SU-DHL-6 (cell line): Measurements from ENCODE around the gene TOX2.

ENCODE experiments used
- H2AFZ ChIP-seq: fragments of 200-600 bp; sonication (generic); 2 replicates; pipeline ENCODE4 v1.6.1; 2014; ENCODE audit warnings: low read depth, mild to moderate bottlenecking, moderate library complexity, mixed read lengths, antibody characterized with exemption, low read length; ENCODE audit not compliant: severe bottlenecking
- H3F3A ChIP-seq: fragments of 200-600 bp; shearing (Covaris generic); 2 replicates; pipeline ENCODE4 v1.6.0; 2016; ENCODE audit warnings: antibody characterized with exemption, mild to moderate bottlenecking; ENCODE audit not compliant: insufficient read depth
- H3K27ac ChIP-seq: fragments of 200-600 bp; sonication (generic); 2 replicates; pipeline ENCODE4 v1.5.1; 2016; ENCODE audit warnings: low read depth, mild to moderate bottlenecking, low read length, moderate library complexity, mixed read lengths
- H3K27me3 ChIP-seq: fragments of 200-600 bp; sonication (generic), shearing (Covaris generic); 2 replicates; pipeline ENCODE4 v1.6.0; 2014; ENCODE audit warnings: mild to moderate bottlenecking, low read length
- H3K36me3 ChIP-seq: fragments of 200-600 bp; sonication (generic); 2 replicates; pipeline ENCODE4 v1.6.1; 2014; ENCODE audit warnings: mild to moderate bottlenecking, low read length, mixed read lengths
- H3K4me2 ChIP-seq: fragments of 300-600, 200-600 bp; shearing (Covaris generic), sonication (generic); 2 replicates; pipeline ENCODE4 v1.6.0; 2014; ENCODE audit warnings: low read length, low read depth, mild to moderate bottlenecking; ENCODE audit not compliant: poor library complexity, severe bottlenecking
- H3K4me3 ChIP-seq: fragments of 200-600 bp; sonication (generic); 2 replicates; pipeline ENCODE4 v1.5.1; 2014; ENCODE audit warnings: antibody characterized with exemption, low read length, mild to moderate bottlenecking, mixed read lengths; ENCODE audit not compliant: insufficient read depth, poor library complexity, severe bottlenecking
- H3K79me2 ChIP-seq: fragments of 200-600 bp; sonication (generic); 2 replicates; pipeline ENCODE4 v1.6.1; 2014; ENCODE audit warnings: mild to moderate bottlenecking, low read length, moderate library complexity; ENCODE audit not compliant: insufficient read depth
- H3K9ac ChIP-seq: fragments of 200-600 bp; sonication (generic); 2 replicates; pipeline ENCODE4 v1.7.0; 2014; ENCODE audit warnings: mild to moderate bottlenecking, low read length
- H3K9me2 ChIP-seq: fragments of 200-600 bp; sonication (generic); replicated peaks from 2 replicates; pipeline ENCODE4 v1.6.1; 2014; ENCODE audit warnings: low read length; ENCODE audit not compliant: insufficient read depth
- H3K9me3 ChIP-seq: fragments of 200-600 bp; sonication (generic); 2 replicates; pipeline ENCODE4 v1.6.1; 2014; ENCODE audit warnings: low read length, mixed read lengths; ENCODE audit not compliant: insufficient read depth
- H4K20me1 ChIP-seq: fragments of 200-600 bp; sonication (generic); 2 replicates; pipeline ENCODE4 v1.6.1; 2014; ENCODE audit warnings: low read depth, mild to moderate bottlenecking, antibody characterized with exemption, low read length, moderate library complexity, mixed read lengths
- CTCF ChIP-seq: fragments of 200-600 bp; sonication (generic); IDR thresholded peaks from one replicate; pipeline ENCODE4 v1.5.1; 2017; ENCODE audit warnings: antibody characterized with exemption, mild to moderate bottlenecking, low read length, moderate library complexity; ENCODE audit not compliant: insufficient read depth, poor library complexity, severe bottlenecking
- EZH2phosphoT487 ChIP-seq: fragments of 200-600 bp; sonication (generic), shearing (Covaris generic); conservative IDR thresholded peaks from 2 replicates; pipeline ENCODE4 v1.6.1; 2018; ENCODE audit warnings: mild to moderate bottlenecking, antibody characterized with exemption, low read length, moderate library complexity, mixed read lengths

Gene TOX2

GRCh38 chr20:43915211-43916072 is 790 bp downstream of the TOX2 start:
- H4K20me1 ChIP-seq: no peaks in the 10 kb centered on the region
- H3K27ac ChIP-seq: no peak overlapping the region
- H3K4me3 ChIP-seq: no peak overlapping the region
- H3K9me2 ChIP-seq: no peaks in the 10 kb centered on the region
- no peaks in the 10 kb centered on the region for H3F3A ChIP-seq
- TF ChIP-seq EZH2phosphoT487: no peak
- TF ChIP-seq CTCF: no peak
- no peak overlapping the region for H3K4me2 ChIP-seq
- no peaks in the 10 kb centered on the region for H3K9me3 ChIP-seq
- no peak overlapping the region for H3K9ac ChIP-seq
- no peaks in the 10 kb centered on the region for H3K36me3 ChIP-seq
- H2AFZ ChIP-seq: no peak overlapping the region
- no peaks in the 10 kb centered on the region for H3K79me2 ChIP-seq
- H3K27me3 ChIP-seq: no peaks in the 10 kb centered on the region

- H4K20me1 ChIP-seq: no peaks in the 10 kb centered on the region
- no peaks in the 10 kb centered on the region for H3K79me2 ChIP-seq
- no peak overlapping the region for H3K27ac ChIP-seq
- H3K4me2 ChIP-seq: no peak overlapping the region
- no peaks in the 10 kb centered on the region for H3K9me2 ChIP-seq
- no peak overlapping the region for H3K9ac ChIP-seq
- H2AFZ ChIP-seq: no peak overlapping the region
- no peaks in the 10 kb centered on the region for H3F3A ChIP-seq
- no peaks in the 10 kb centered on the region for H3K36me3 ChIP-seq
- no peaks in the 10 kb centered on the region for H3K27me3 ChIP-seq
- no peak overlapping the region for H3K4me3 ChIP-seq
- H3K9me3 ChIP-seq: no peaks in the 10 kb centered on the region
- no peak for TF ChIP-seq EZH2phosphoT487
- no peak for TF ChIP-seq CTCF
These were observed 1.6 kb downstream of the TOX2 start for GRCh38 chr20:43916073-43916880.

GRCh38 chr20:43916881-43917371 is 2.3 kb downstream of the TOX2 start:
- no peak overlapping the region for H3K4me3 ChIP-seq
- no peaks in the 10 kb centered on the region for H3K79me2 ChIP-seq

More at GRCh38 chr20:43916881-43917371, 2.3 kb downstream of the TOX2 start:
- no peaks in the 10 kb centered on the region for H3K36me3 ChIP-seq
- H3F3A ChIP-seq: no peaks in the 10 kb centered on the region
- no peaks in the 10 kb centered on the region for H3K9me3 ChIP-seq
- no peaks in the 10 kb centered on the region for H3K27me3 ChIP-seq
- no peak overlapping the region for H3K27ac ChIP-seq
- H4K20me1 ChIP-seq: no peaks in the 10 kb centered on the region
- TF ChIP-seq EZH2phosphoT487: no peak
- TF ChIP-seq CTCF: no peak
- H2AFZ ChIP-seq: no peak overlapping the region
- no peaks in the 10 kb centered on the region for H3K9me2 ChIP-seq
- H3K4me2 ChIP-seq: no peak overlapping the region
- H3K9ac ChIP-seq: no peak overlapping the region
